Keratinocyte (primary cell): ENCODE measurements around the gene CYTH1. TPM values are rescaled to one million over a fixed set of nuclear protein-coding genes. Genes with fewer than 3 reads are reported as not detected.

Experiments
- DNase-seq: peaks from one replicate; pipeline ENCODE4 v3.0.0-alpha.2; 2011; ENCODE audit warnings: low read depth, missing footprints, low spot score
- FAIRE-seq: peaks from 2 replicates; lab custom pipeline; 2011; peaks lifted over from hg19 to GRCh38; lab: Jason Lieb, UNC
- H2AFZ ChIP-seq: 2 replicates; pipeline ENCODE4 v1.6.0; 2012; ENCODE audit warnings: low read length, control low read depth, inconsistent platforms; ENCODE audit not compliant: control insufficient read depth
- H3K27ac ChIP-seq: 2 replicates; pipeline ENCODE4 v1.5.1; 2011; ENCODE audit warnings: low read length; ENCODE audit not compliant: control insufficient read depth, insufficient read depth
- H3K27me3 ChIP-seq: 3 replicates; pipeline ENCODE4 v1.6.0; 2011; ENCODE audit warnings: low read length; ENCODE audit not compliant: control insufficient read depth, insufficient read depth; ENCODE audit errors: extremely low read depth
- H3K36me3 ChIP-seq, 2 experiments: 2 replicates in 1 of 2; 3 replicates in 1 of 2; pipeline ENCODE4 v1.5.1; 2011; ENCODE audit warnings: low read length in 2 of 2, mild to moderate bottlenecking in 1 of 2; ENCODE audit not compliant: control insufficient read depth in 2 of 2, insufficient read depth in 2 of 2; ENCODE audit errors: extremely low read depth in 1 of 2
- H3K4me1 ChIP-seq: 3 replicates; pipeline ENCODE4 v1.5.1; 2011; ENCODE audit warnings: low read length; ENCODE audit not compliant: control insufficient read depth, insufficient read depth; ENCODE audit errors: extremely low read depth
- H3K4me2 ChIP-seq: 3 replicates; pipeline ENCODE4 v1.6.0; 2011; ENCODE audit warnings: low read depth, low read length; ENCODE audit not compliant: control insufficient read depth, insufficient read depth; ENCODE audit errors: extremely low read depth
- H3K4me3 ChIP-seq, 3 experiments: fragments of 200-600 bp in 1 of 3; sonication (generic) in 1 of 3; 2 replicates in 2 of 3; 3 replicates in 1 of 3; pipeline ENCODE4 v1.5.1; 2011 to 2016; ENCODE audit warnings: low read length in 3 of 3, mild to moderate bottlenecking in 3 of 3, control low read depth in 2 of 3, inconsistent platforms in 1 of 3, low read depth in 1 of 3, mixed read lengths in 1 of 3, mixed run types in 1 of 3, moderate library complexity in 1 of 3; ENCODE audit not compliant: control insufficient read depth in 2 of 3, insufficient read depth in 2 of 3; ENCODE audit errors: extremely low read depth in 1 of 3
- H3K79me2 ChIP-seq: 2 replicates; pipeline ENCODE4 v1.6.0; 2012; ENCODE audit warnings: low read length; ENCODE audit not compliant: control insufficient read depth, insufficient read depth
- H3K9ac ChIP-seq: 3 replicates; pipeline ENCODE4 v1.6.0; 2011; ENCODE audit warnings: low read length; ENCODE audit not compliant: control insufficient read depth, insufficient read depth; ENCODE audit errors: extremely low read depth
- H3K9me1 ChIP-seq: 3 replicates; pipeline ENCODE4 v1.6.0; 2011; ENCODE audit warnings: low read length; ENCODE audit not compliant: control insufficient read depth, insufficient read depth; ENCODE audit errors: extremely low read depth
- H3K9me3 ChIP-seq: 2 replicates; pipeline ENCODE4 v1.5.1; 2012; ENCODE audit warnings: low read depth, low read length; ENCODE audit not compliant: control insufficient read depth
- H4K20me1 ChIP-seq: 3 replicates; pipeline ENCODE4 v1.6.0; 2011; ENCODE audit warnings: low read length; ENCODE audit not compliant: control insufficient read depth, insufficient read depth; ENCODE audit errors: extremely low read depth
- CTCF ChIP-seq, 3 experiments: IDR thresholded peaks in 1 of 3; conservative IDR thresholded peaks in 1 of 3; optimal IDR thresholded peaks in 1 of 3; 2 replicates in 2 of 3; 3 replicates in 1 of 3; pipeline versions ENCODE3 to v1.5.1; 2011; ENCODE audit warnings: low read length in 3 of 3, mild to moderate bottlenecking in 3 of 3, moderate library complexity in 2 of 3, control low read depth in 1 of 3, inconsistent platforms in 1 of 3; ENCODE audit not compliant: insufficient read depth in 2 of 3; ENCODE audit errors: extremely low read depth in 1 of 3
- EZH2 ChIP-seq: IDR thresholded peaks from one replicate; pipeline ENCODE4 v1.6.1; 2012; ENCODE audit warnings: inconsistent platforms, mild to moderate bottlenecking, low read length, moderate library complexity
- dilution Hi-C: fragments of 300-500 bp; cut with MboI; formaldehyde crosslinking; loops from one replicate; pipeline ENCODE4 v1.7.0; 2020; ENCODE audit warnings: low sequenced_read_pairs; ENCODE audit not compliant: extremely low pct_ligation_motif_present
- polyA plus RNA-seq, 5 experiments: library from polyadenylated mRNA; depleted of rRNA in 3 of 5; stranded (reverse) in 3 of 5; stranded (forward) in 1 of 5; unstranded in 1 of 5; fragments of >200 nt; gene quantifications; 1 replicate in 1 of 5; 2 replicates in 3 of 5; 3 replicates in 1 of 5; pipeline versions ENCODE4 v1.2.1 to v1.2.3, GENCODE V29; 2011 to 2012; ENCODE audit warnings: missing spikeins in 2 of 5, low read depth in 1 of 5, low replicate concordance in 1 of 5

The CYTH1 gene
- polyA plus RNA-seq, 1 donor (not counting 4 experiments of a cell fraction or from before 2014, with no cell fraction given) = 28.3 TPM

GRCh38 chr17:78795861-78796516 lies 13.9 kb upstream of the CYTH1 start:
- H3K4me1 ChIP-seq = peaks cover 11% of the 10 kb centered on the region
- no peaks in the 10 kb centered on the region for H3K79me2 ChIP-seq
- H3K4me2 ChIP-seq = no peak overlapping the region
- no peaks in the 10 kb centered on the region for H3K9me3 ChIP-seq
- H3K4me3 ChIP-seq = no peak overlapping the region
- H4K20me1 ChIP-seq = peaks cover 3% of the 10 kb centered on the region
- H3K9me1 ChIP-seq = peaks cover 2% of the 10 kb centered on the region
- H3K36me3 ChIP-seq = peaks cover 33 to 53% of the 10 kb centered on the region in 2 experiments
- dilution Hi-C loops = no loop called here
- H3K9ac ChIP-seq = no peak overlapping the region
- FAIRE-seq = no peak
- TF ChIP-seq CTCF (optimal IDR thresholded peaks at IDR 0.05 in 1 of 3, IDR thresholded peaks at IDR 0.05 in 1 of 3, conservative IDR thresholded peaks at IDR 0.05 in 1 of 3; ENCODE audit: extremely low read depth in 1 of 3, insufficient read depth in 2 of 3, low read length in 3 of 3) = no peak
- no peak for TF ChIP-seq EZH2
- DNase-seq = no peak
- no peak overlapping the region for H3K27ac ChIP-seq
- no peaks in the 10 kb centered on the region for H3K27me3 ChIP-seq
- no peak overlapping the region for H2AFZ ChIP-seq

GRCh38 chr17:78794864-78795640 lies 13.0 kb upstream of the CYTH1 start:
- no peaks in the 10 kb centered on the region for H3K27me3 ChIP-seq
- peaks cover 30 to 53% of the 10 kb centered on the region in 2 experiments for H3K36me3 ChIP-seq
- peaks cover 14% of the 10 kb centered on the region for H3K4me1 ChIP-seq
- H4K20me1 ChIP-seq = peaks cover 3% of the 10 kb centered on the region
- H3K9ac ChIP-seq = no peak overlapping the region
- H2AFZ ChIP-seq = no peak overlapping the region
- H3K4me3 ChIP-seq = no peak overlapping the region
- no peak for DNase-seq
- H3K79me2 ChIP-seq = no peaks in the 10 kb centered on the region
- dilution Hi-C loops = no loop called here
- H3K27ac ChIP-seq = no peak overlapping the region
- no peak for FAIRE-seq
- TF ChIP-seq EZH2 = no peak
- H3K9me3 ChIP-seq = no peaks in the 10 kb centered on the region
- peaks cover 2% of the 10 kb centered on the region for H3K9me1 ChIP-seq
- H3K4me2 ChIP-seq = no peak overlapping the region
